ENCODE measurements around the gene RTN1.

DNA sequence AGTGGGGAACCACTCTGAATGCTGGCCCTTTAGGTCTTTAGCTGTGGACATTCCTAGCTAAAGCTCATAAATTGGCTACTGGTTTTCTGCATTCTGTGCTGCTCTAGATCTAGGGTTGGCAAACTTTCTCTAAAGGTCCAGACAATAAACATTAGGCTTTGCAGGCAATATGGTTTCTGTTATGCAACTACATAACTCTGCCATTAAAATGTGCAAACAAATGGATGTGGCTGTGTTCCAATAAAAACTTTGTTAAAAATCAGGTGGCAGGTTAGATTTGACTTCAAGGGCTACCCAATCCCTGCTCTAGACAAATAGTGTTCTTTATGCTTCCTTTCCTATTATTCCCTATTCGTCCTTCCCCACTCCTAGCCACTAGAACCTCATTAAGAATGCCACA is 42.6 kb upstream of the RTN1 start:
- TF ChIP-seq, protein P1, sequence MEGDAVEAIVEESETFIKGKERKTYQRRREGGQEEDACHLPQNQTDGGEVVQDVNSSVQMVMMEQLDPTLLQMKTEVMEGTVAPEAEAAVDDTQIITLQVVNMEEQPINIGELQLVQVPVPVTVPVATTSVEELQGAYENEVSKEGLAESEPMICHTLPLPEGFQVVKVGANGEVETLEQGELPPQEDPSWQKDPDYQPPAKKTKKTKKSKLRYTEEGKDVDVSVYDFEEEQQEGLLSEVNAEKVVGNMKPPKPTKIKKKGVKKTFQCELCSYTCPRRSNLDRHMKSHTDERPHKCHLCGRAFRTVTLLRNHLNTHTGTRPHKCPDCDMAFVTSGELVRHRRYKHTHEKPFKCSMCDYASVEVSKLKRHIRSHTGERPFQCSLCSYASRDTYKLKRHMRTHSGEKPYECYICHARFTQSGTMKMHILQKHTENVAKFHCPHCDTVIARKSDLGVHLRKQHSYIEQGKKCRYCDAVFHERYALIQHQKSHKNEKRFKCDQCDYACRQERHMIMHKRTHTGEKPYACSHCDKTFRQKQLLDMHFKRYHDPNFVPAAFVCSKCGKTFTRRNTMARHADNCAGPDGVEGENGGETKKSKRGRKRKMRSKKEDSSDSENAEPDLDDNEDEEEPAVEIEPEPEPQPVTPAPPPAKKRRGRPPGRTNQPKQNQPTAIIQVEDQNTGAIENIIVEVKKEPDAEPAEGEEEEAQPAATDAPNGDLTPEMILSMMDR (IDR thresholded peaks at IDR 0.05), result no peak
- TF ChIP-seq POLR2A (IDR thresholded peaks at IDR 0.05), result no peak
